Tibial nerve (tissue), 4 donors: ENCODE data around the gene GPR25.

ENCODE experiments used
- CTCF ChIP-seq, 5 experiments: fragments of 200-600 bp in 3 of 5; fragments of 450-650 bp in 2 of 5; sonication (generic) in 3 of 5; IDR thresholded peaks; one replicate each; pipeline ENCODE4 v1.5.1; 2016 to 2019; ENCODE audit warnings: antibody characterized with exemption in 5 of 5, mild to moderate bottlenecking in 3 of 5, moderate library complexity in 2 of 5
- EP300 ChIP-seq, 2 donors: sonication (generic); formaldehyde crosslinking; IDR thresholded peaks; one replicate each; pipeline ENCODE4 v1.6.1; 2017; ENCODE audit warnings: antibody characterized with exemption in 2 of 2, mild to moderate bottlenecking in 1 of 2
- POLR2A ChIP-seq, 2 donors: fragments of 450-650 bp; IDR thresholded peaks; one replicate each; pipeline ENCODE4 v1.6.1; 2017; ENCODE audit warnings: antibody characterized with exemption in 2 of 2, mild to moderate bottlenecking in 2 of 2, moderate library complexity in 2 of 2

- TF ChIP-seq CTCF (IDR thresholded peaks at IDR 0.05) (no peak), POLR2A (IDR thresholded peaks at IDR 0.05) (no peak), EP300 (IDR thresholded peaks at IDR 0.05) (no peak)
These were observed 22.1 kb downstream of the GPR25 start, which contains the start of gene INAVA for GRCh38 chr1:200894712-200895442.
